Cardiac septum (tissue), 1 donor: ENCODE data around the gene SHTN1. TPM values are rescaled to one million over a fixed set of nuclear protein-coding genes. Genes with fewer than 3 reads are reported as not detected.

Source experiments
- DNase-seq: peaks from one replicate; pipeline ENCODE4 v3.0.0-alpha.2; 2020; ENCODE audit warnings: low spot score
- intact Hi-C: fragments of 100-400 bp; cut with DNase I; formaldehyde crosslinking; loops from one replicate; pipeline ENCODE4 v1.14.0; 2022
- total RNA-seq: library from RNA; stranded (reverse); fragmentation: NEBNext Ultra II Directional; extraction: Animal tissue kit (Norgen Biotek cat#: 25700); gene quantifications from one replicate; pipeline ENCODE4 v1.2.1, GENCODE V29; 2021
- donor health status: DM: no; HTN: no; CAD: no.

SHTN1 gene
- total RNA-seq, 1 donor from 2014 or later: 3.0 TPM

GRCh38 chr10:116989439-116989838, 15.5 kb downstream of the SHTN1 start:
- no peak for DNase-seq
- intact Hi-C loops: no loop called here

GRCh38 chr10:116988311-116988710, 16.7 kb downstream of the SHTN1 start:
- intact Hi-C loops: no loop called here
- DNase-seq: no peak

GRCh38 chr10:116985611-116986010, 19.4 kb downstream of the SHTN1 start:
- DNase-seq: no peak
- intact Hi-C loops: no loop called here

GRCh38 chr10:116984202-116984990, 20.6 kb downstream of the SHTN1 start:
- intact Hi-C loops: no loop called here
- DNase-seq: no peak

GRCh38 chr10:116980041-116980440, 24.9 kb downstream of the SHTN1 start:
- no peak for DNase-seq

GRCh38 chr10:116978901-116979300, 26.1 kb downstream of the SHTN1 start:
- DNase-seq: no peak
- intact Hi-C loops: no loop called here

More at GRCh38 chr10:116980041-116980440, 24.9 kb downstream of the SHTN1 start:
- intact Hi-C loops: no loop called here

GRCh38 chr10:116974456-116975005, 30.5 kb downstream of the SHTN1 start:
- no peak for DNase-seq
- intact Hi-C loops: no loop called here

GRCh38 chr10:116973946-116974455, 31.0 kb downstream of the SHTN1 start:
- intact Hi-C loops: no loop called here
- DNase-seq: no peak

GRCh38 chr10:116973371-116973905, 31.5 kb downstream of the SHTN1 start:
- intact Hi-C loops: no loop called here
- no peak for DNase-seq

DNA sequence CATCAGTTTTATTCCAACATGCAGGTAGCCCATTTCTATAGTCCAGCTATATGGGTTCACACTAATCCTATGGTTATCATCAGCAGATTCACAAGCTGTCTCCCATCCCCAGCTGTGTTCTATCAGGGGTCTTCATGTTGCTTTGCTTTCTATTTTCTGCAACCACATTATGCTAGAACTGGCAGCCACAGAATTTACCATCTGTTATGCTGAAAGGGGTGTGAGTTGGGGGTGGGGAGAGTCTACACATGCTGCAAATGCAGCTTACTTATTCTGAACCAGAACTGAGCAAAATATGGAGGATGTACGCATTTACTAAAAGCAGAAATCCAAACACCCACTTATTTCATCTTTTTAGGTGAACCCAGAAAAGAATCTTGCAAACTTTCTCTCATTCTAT, 32.9 kb downstream of the SHTN1 start:
- intact Hi-C loops: no loop called here
- DNase-seq: no peak

GRCh38 chr10:116970050-116970449, 34.9 kb downstream of the SHTN1 start:
- intact Hi-C loops: no loop called here
- DNase-seq: no peak

DNA sequence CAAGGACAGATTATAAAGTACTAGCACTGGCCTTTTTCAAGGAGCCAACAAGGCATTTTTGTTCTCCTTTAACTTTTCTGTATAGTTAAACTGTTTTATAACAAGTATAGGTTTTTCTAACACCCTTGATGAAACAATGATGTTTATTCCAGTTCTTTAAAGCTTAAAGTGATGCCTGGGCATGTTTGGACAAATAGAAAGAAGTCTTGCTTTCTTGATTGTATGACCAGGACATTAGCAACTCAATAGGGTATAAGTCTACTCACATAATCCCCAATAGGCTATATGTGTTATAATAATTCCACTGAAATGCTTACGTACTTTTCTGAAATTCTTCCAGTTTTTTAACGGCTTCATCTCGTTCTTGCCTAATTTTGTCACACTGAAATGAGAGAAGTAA, 36.7 kb downstream of the SHTN1 start:
- intact Hi-C loops: no loop called here
- no peak for DNase-seq

DNA sequence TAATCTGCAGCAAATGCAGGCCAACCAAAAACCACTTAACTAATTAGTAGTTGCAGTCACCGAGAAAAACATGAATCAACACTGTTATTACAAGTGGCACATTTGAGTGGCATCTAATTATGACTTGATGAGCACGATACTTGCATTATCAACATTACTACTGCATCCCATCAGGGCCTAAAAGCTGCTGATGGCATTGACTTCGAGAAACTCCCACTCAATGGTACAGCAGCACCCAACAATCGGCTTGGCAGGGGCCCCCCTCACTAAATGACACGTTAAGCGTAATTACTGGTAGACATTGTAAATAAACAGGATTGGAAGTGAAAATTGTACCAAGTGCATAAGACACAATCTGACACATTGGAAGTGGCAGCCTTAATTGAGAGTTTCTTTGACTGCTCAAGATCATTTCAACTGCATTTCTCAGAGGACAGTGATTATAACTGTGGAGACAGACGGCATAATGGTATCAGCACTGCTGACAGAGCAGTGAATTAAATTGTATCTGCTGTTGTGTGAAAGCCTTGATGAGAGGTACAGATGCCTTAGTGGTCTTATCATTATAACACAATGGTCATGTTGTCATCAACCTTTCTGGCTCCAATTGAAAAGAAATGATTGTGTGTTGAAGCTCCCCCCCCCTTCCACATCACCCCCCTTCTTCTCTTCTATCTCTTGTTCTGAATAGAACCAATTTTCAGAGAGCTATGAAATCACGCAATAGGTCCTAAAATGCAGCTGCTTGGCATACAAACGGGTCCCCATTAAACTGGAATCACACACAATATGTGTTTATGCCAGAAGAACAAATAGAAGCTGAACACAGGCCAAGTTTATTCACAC, 43.4 kb downstream of the SHTN1 start:
- intact Hi-C loops: no loop called here
- DNase-seq: no peak

DNA sequence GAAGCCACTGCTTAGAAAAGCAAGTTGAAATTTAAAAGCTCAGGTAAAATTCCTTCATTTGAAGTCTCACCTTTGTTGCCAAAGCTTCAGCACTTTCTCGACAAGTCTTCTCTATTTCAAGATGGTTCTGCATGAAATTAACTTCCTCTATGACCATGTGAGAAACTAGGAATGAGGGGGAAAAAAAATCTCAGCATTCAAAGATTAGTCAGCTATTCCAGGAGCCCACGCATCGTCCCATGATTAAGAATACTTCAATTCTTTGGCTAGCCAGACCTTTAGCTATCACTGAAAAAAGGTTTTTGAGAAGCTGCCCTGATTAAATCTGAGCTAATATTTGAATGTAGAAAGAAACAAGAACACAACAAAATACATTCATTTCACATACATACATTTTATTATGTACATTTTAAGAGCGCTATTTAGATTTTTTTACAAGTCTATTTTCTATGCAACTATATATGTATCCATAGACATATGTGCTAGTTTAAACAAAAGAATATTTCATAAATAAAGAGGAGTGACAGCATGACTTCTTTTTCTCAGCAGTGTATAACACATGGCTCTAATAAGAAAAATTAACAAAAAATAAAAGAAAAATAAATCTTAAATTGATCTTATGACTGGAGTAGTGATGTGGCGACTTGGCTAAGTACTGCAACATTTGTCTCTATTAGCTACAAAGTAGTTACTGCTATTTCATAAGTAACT, 44.8 kb downstream of the SHTN1 start:
- no peak for DNase-seq
- intact Hi-C loops: no loop called here

GRCh38 chr10:116952729-116953128, 52.3 kb downstream of the SHTN1 start:
- intact Hi-C loops: no loop called here
- no peak for DNase-seq

DNA sequence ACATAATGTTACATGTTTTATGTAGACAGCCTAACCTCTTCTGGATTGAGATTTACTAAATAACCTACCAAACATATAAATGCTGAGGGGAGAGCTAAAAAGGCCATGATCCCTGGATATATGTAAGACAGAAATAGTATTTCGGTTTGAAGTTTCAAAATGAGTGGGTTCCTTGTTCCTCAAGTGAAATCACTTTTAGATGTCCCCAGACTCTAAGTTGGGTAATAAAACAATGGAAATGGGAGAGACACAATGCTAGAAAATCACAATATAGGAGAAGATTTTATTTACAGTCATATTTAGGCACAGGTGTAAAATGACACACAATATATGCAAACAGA, 56.5 kb downstream of the SHTN1 start:
- intact Hi-C loops: no loop called here
- DNase-seq: no peak

DNA sequence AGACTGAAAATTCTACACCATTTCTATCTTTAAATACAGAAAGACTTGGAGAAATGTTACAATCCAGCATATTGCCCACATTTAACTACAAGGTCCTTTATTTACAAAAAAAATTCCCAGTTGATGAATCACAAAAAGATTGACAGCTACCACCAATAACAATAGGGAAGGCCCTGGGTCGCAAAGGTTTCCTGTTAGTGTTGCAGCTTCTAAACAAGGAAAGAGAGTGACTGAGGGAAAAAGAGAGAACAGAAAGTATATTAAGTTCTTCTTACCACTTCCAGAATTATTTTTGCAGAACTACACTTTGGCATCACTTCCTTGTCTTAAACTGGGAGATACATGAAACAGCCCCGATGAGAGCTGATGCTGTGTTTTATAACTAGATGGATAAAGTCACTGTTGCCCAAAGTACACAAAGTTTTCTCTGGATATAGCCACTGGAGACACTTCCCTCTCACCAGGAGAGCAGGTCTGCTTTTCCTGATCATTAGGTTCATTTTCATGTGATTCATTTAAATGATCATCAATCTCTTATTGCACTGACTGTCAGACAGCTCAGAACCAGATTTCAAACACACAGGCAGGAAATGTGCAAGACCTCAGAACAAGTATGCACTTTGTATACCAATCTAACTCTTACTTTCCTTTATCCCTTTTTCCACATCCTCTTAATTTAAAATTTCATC, 57.0 kb downstream of the SHTN1 start:
- DNase-seq: no peak
- intact Hi-C loops: no loop called here

- intact Hi-C loops: no loop called here
- no peak for DNase-seq
These were observed 60.1 kb downstream of the SHTN1 start for GRCh38 chr10:116944911-116945310.

DNA sequence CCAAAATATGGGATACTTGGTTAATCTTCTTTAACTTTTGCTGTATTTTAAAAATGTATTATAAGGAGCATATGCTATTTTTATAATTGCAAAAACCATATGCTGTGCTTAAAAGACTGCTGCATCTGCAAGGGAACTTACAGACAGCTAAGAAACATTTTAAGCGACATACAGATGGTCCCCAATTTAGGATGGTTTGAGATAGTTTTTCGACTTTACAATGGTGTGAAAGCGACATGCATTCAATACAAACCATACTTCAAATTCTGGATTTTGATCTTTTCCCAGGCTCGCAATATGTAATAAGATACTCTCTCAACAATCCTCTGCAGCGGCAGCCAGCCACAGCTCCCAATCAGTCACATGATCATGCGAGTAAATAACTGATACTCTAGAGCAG, 73.2 kb downstream of the SHTN1 start:
- intact Hi-C loops: no loop called here

More for the DNA sequence above, 73.2 kb downstream of the SHTN1 start:
- no peak for DNase-seq
